Brain microvascular endothelial cell (primary cell): ENCODE measurements around the gene DLGAP4.

Experiments used
- DNase-seq: peaks from one replicate; pipeline ENCODE4 v3.0.0-alpha.2; 2020
- H3K27ac ChIP-seq: fragments of 250-450 bp; sonication (Bioruptor Pico); 2 replicates; pipeline ENCODE4 v1.5.1; 2020; ENCODE audit warnings: mild to moderate bottlenecking, moderate library complexity
- H3K27me3 ChIP-seq: fragments of 250-450 bp; sonication (Bioruptor Pico); replicated peaks from 2 replicates; pipeline ENCODE4 v1.5.1; 2020; ENCODE audit warnings: mild to moderate bottlenecking
- H3K36me3 ChIP-seq: fragments of 250-450 bp; sonication (Bioruptor Pico); replicated peaks from 2 replicates; pipeline ENCODE4 v1.5.1; 2020; ENCODE audit warnings: mild to moderate bottlenecking
- H3K4me3 ChIP-seq: 2 replicates; pipeline ENCODE4 v1.5.1; 2011; ENCODE audit warnings: low read depth, mild to moderate bottlenecking, control low read depth, low read length, moderate library complexity
- in situ Hi-C: cut with HindIII; loops from 2 replicates; pipeline ENCODE4 v1.10.0; 2017; ENCODE audit warnings: low sequenced_read_pairs, low pct_ligation_motif_present
- TF ChIP-seq, protein P1 (sequence below): IDR thresholded peaks from 2 replicates; pipeline ENCODE4 v1.5.1; 2011; ENCODE audit warnings: low read depth, mild to moderate bottlenecking, moderate library complexity, low read length, control low read depth, inconsistent platforms; ENCODE audit errors: missing control alignments

DLGAP4 gene

DNA sequence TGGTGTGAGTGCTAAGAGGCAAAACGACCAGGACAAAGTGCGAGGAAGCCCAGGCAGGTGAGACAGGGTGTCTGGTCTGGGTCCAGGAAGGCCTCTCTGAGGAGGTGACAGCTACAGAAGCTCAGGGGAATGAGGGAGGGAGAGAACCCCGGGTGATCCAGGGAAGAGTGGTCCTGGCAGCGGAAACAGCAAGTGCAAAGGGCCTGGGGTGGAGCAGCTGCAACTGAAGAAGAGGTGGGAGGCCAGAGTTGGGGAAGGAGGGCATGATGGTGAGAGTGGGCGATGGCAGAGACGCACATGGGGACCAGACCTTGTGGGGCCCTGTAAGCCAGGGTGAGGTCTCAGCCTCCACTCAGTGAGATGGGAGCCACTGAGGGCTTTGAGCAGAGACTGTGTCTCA is 45.8 kb downstream of the DLGAP4 start:
- Histone ChIP-seq H3K27ac (no peak overlapping the region), H3K4me3 (no peak overlapping the region), H3K36me3 (no peaks in the 10 kb centered on the region), H3K27me3 (peaks cover 4% of the 10 kb centered on the region)
- TF ChIP-seq, protein P1, sequence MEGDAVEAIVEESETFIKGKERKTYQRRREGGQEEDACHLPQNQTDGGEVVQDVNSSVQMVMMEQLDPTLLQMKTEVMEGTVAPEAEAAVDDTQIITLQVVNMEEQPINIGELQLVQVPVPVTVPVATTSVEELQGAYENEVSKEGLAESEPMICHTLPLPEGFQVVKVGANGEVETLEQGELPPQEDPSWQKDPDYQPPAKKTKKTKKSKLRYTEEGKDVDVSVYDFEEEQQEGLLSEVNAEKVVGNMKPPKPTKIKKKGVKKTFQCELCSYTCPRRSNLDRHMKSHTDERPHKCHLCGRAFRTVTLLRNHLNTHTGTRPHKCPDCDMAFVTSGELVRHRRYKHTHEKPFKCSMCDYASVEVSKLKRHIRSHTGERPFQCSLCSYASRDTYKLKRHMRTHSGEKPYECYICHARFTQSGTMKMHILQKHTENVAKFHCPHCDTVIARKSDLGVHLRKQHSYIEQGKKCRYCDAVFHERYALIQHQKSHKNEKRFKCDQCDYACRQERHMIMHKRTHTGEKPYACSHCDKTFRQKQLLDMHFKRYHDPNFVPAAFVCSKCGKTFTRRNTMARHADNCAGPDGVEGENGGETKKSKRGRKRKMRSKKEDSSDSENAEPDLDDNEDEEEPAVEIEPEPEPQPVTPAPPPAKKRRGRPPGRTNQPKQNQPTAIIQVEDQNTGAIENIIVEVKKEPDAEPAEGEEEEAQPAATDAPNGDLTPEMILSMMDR: no peak
- DNase-seq: no peak
- in situ Hi-C loops: no loop called here

DNA sequence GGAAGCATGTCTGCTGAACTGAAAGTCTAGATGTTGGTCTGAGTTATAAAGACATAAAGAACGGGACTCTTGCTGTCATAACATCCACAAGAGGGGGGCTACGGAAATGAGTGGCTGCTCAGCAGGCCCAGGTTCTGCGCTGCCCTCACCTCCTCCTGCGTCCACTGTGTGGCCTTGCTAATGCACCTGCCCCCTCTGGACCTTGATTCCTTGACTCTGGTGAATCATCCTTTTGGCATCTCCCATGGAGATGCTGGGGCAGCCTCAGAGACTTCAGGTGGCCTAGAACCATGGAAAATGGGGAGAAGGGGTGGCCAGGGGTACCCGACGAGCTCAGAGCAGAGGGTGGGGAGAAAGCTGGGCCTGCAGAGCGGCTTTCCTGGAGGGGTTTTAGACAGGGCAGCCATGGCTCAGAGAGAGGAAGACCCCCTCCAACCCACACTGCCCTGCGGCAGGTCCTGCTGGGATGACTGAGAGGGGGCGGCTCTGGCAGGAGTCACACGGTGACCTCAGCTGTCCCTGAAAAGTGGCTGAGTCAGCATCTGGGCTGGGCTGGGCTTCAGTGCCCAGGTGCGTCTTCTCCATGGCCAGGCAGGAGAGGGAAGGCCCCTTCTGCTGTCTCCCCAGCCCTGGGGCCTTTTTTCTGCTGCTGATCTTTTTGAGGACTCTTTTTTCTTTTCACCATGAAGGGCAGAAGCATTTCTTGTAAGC is 46.9 kb downstream of the DLGAP4 start:
- TF ChIP-seq, protein P1: no peak
- peaks cover 4% of the 10 kb centered on the region for H3K27me3 ChIP-seq
- no peak overlapping the region for H3K4me3 ChIP-seq
- H3K27ac ChIP-seq: no peak overlapping the region
- in situ Hi-C loops: no loop called here
- DNase-seq: no peak
- no peaks in the 10 kb centered on the region for H3K36me3 ChIP-seq

DNA sequence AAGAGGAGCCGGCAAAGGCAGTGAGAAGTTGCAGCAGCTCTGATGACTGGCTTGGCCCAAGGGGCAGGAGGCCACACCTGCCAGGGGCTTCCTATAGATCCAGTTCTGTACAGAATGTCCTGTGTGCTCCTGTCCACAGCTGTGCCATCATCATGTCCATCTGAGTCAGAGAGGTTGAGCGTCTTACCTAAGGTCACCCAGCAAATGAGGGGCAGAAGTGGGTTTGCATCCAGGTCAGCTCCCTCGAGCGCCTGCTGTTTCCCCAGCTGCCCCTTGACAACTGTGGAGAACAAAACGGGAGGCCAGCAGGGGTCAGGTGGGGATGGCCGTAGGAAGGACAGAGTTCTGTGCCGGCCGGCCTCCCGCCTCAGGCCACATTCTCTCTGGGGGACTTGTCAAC is 47.6 kb downstream of the DLGAP4 start:
- Histone ChIP-seq H3K27me3 (peaks cover 4% of the 10 kb centered on the region), H3K36me3 (no peaks in the 10 kb centered on the region), H3K4me3 (no peak overlapping the region), H3K27ac (no peak overlapping the region)
- in situ Hi-C loops: no loop called here
- TF ChIP-seq, protein P1: no peak
- DNase-seq: no peak

DNA sequence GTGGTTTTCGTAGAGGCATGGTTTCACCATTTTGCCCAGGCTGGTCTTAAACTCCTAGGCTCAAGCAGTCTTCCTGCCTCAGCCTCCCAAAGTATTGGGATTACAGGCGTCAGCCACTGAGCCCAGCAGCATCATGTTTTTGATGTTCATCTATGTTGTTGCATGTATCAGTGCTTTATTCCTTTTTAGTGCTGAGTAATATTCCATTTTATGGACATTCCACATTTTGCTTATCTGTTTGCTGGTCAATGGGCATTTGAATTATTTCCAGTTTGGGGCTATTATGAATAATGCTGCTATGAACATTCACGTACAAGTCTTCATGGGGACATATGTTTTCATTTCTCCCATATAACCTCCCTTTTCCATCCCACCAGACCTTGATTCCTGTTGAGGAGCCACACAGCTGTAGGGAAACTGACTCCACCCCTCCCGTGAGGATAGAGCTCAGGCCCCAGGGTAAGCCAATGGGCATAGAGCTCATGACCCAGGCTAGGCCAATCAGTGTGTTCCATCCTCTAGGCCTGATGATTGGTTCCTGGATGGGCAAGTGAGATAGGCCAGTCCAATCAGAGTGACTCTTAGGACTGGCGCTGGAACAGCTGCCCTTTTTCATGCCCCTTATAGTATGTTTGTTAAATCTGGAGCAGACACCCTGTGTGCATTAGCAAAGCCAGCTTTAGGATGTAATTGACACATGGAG is 49.5 kb downstream of the DLGAP4 start:
- no peak for DNase-seq
- in situ Hi-C loops: no loop called here
- H3K27ac ChIP-seq: no peak overlapping the region
- no peak overlapping the region for H3K4me3 ChIP-seq
- peaks cover 4% of the 10 kb centered on the region for H3K27me3 ChIP-seq
- no peaks in the 10 kb centered on the region for H3K36me3 ChIP-seq
- TF ChIP-seq, protein P1: no peak

DNA sequence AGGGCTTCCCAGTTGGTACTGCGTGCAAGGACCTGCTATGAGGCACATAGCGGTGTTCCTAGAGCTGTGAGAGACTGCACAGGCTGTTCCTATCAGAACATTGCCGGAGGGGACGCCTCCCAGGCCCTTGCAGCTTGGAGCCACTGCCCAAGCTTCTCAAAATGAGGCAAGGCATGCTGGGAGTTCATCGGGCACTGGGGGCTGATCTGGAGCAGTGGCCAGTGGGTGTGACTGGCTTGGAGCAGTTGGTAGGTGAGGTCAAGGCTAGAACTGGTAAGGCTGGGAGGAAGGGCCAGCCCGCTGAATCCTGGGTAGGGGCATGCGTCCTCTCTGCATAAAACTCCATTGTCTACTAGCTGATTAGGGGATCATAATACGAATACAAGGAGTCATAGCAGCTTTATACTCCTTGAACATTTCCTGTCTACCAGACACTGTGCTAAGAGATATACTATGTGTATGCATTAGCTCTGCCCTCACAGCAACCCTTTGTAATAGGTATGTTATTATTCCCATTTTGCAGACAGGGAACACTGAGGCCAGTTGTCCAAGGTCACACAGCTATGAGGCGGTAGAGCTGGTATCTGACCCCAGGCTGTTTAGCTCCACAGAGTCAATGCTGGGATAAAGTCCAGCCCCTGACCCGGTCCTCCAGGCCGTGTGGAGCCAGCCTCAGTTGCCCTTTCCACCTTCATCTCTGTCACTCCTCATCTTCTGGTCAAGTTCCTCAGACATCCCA is 53.7 kb downstream of the DLGAP4 start:
- in situ Hi-C loops: no loop called here
- no peak for DNase-seq
- H3K36me3 ChIP-seq: no peaks in the 10 kb centered on the region
- H3K4me3 ChIP-seq: no peak overlapping the region
- H3K27me3 ChIP-seq: no peaks in the 10 kb centered on the region
- H3K27ac ChIP-seq: no peak overlapping the region
- TF ChIP-seq, protein P1: no peak
